RWPE2 (cell line): ENCODE measurements around the gene RAB27A.

Experiments used
- ATAC-seq: fragments of 200-7000 bp; cut with Tn5 transposase; 3 replicates; pipeline ENCODE4 v1.9.1; 2021; ENCODE audit warnings: low read depth
- DNase-seq: peaks from one replicate; pipeline ENCODE4 v3.0.0-alpha.2; 2020; ENCODE audit warnings: low spot score
- H3K27ac ChIP-seq: fragments of 450-650 bp; 2 replicates; pipeline ENCODE4 v1.5.1; 2017; ENCODE audit warnings: mild to moderate bottlenecking; ENCODE audit not compliant: poor library complexity, severe bottlenecking
- H3K27me3 ChIP-seq: fragments of 250-450 bp; sonication (Bioruptor Pico); 2 replicates; pipeline ENCODE4 v1.5.1; 2021; ENCODE audit warnings: mild to moderate bottlenecking, moderate library complexity; ENCODE audit not compliant: insufficient read depth, poor library complexity, severe bottlenecking
- H3K36me3 ChIP-seq: fragments of 250-450 bp; sonication (Bioruptor Pico); 2 replicates; pipeline ENCODE4 v1.5.1; 2020; ENCODE audit warnings: low read depth, mild to moderate bottlenecking, moderate library complexity
- H3K4me1 ChIP-seq: fragments of 250-450 bp; sonication (Bioruptor Pico); 2 replicates; pipeline ENCODE4 v1.5.1; 2021; ENCODE audit warnings: mild to moderate bottlenecking, moderate library complexity; ENCODE audit not compliant: insufficient read depth, poor library complexity, severe bottlenecking
- H3K4me3 ChIP-seq: fragments of 250-450 bp; sonication (Bioruptor Pico); 2 replicates; pipeline ENCODE4 v1.5.1; 2021; ENCODE audit warnings: mild to moderate bottlenecking, moderate library complexity; ENCODE audit not compliant: severe bottlenecking
- H3K9me3 ChIP-seq: fragments of 250-450 bp; sonication (Bioruptor Pico); 2 replicates; pipeline ENCODE4 v1.5.1; 2021; ENCODE audit warnings: mild to moderate bottlenecking, moderate library complexity; ENCODE audit not compliant: severe bottlenecking
- TF ChIP-seq, protein P1 (sequence below): fragments of 450-650 bp; IDR thresholded peaks from one replicate; pipeline ENCODE4 v1.5.1; 2017; ENCODE audit warnings: mild to moderate bottlenecking, moderate library complexity; ENCODE audit not compliant: poor library complexity, severe bottlenecking

Gene RAB27A

DNA sequence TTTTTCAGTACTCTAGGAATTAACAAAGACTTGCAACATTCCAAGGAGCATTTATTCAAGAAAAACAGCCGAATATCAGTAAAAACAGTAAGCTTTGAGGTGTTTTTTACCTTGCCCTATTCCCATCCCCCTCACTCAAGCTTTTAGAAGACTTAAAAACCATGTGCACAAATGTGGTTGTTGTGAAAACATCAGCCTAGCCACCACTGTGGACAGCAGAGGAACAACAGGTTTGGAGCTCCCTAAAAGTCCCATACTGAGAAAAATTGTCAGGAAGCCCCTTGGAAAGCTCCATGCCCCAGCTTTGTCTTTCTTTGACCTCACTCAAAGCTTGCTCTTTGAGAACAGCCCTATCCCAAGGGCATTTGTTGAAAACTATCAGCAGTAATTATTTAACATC is 58.2 kb downstream of the RAB27A start:
- no peak for ATAC-seq
- TF ChIP-seq, protein P1, sequence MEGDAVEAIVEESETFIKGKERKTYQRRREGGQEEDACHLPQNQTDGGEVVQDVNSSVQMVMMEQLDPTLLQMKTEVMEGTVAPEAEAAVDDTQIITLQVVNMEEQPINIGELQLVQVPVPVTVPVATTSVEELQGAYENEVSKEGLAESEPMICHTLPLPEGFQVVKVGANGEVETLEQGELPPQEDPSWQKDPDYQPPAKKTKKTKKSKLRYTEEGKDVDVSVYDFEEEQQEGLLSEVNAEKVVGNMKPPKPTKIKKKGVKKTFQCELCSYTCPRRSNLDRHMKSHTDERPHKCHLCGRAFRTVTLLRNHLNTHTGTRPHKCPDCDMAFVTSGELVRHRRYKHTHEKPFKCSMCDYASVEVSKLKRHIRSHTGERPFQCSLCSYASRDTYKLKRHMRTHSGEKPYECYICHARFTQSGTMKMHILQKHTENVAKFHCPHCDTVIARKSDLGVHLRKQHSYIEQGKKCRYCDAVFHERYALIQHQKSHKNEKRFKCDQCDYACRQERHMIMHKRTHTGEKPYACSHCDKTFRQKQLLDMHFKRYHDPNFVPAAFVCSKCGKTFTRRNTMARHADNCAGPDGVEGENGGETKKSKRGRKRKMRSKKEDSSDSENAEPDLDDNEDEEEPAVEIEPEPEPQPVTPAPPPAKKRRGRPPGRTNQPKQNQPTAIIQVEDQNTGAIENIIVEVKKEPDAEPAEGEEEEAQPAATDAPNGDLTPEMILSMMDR: no peak
- Histone ChIP-seq H3K27ac (no peak overlapping the region), H3K4me3 (no peak overlapping the region), H3K9me3 (no peaks in the 10 kb centered on the region), H3K36me3 (peaks cover 8% of the 10 kb centered on the region), H3K4me1 (peaks cover 6% of the 10 kb centered on the region), H3K27me3 (no peaks in the 10 kb centered on the region)
- no peak for DNase-seq

DNA sequence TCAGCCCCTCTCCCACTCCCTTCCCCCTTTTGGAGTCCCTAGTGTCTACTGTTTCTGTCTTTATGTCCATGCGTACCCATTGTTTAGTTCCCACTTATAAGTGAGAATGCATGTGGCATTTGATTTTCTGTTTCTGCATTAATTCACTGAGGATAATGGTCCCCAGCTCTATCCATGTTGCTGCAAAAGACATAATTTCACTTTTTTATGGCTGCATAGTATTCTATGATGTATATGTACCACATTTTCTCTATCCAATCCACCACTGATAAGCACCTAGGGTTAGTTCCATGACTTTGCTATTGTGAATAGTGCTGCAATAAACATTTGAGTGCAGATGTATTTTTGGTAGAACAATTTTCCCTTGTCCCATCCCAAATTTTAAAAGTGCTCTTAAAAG is 58.7 kb downstream of the RAB27A start:
- ATAC-seq: no peak
- TF ChIP-seq, protein P1: no peak

DNA sequence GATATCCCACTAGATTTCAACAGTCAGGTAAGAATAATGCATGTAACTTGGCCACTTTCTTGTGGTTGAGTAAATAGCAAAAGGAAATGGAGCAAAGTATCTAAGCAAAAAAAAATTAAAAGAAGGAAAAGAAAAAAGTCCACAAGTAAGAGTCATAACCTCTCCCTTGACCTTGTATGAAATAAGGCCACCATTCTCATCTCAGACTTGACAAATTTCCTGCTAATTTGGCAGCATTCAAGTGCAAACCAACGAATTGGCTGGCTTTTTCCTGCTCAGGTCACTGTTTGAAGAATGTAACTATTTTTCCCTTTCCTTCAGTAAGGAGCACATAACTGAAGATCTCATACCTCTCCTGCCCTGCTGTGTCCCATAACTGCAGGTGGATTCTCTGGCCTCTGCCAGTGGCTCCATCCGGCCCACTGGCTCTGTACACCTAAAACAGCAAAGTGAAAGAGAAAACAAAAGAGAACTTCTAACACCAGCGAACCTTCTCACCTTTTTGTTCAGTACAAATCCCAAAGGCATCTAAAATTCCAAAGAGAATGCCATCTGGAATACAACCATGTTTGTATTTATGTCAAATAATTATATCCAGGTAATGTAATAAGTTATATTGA is 59.5 kb downstream of the RAB27A start:
- ATAC-seq: no peak

More for the DNA sequence above, 58.7 kb downstream of the RAB27A start:
- Histone ChIP-seq H3K36me3 (peaks cover 10% of the 10 kb centered on the region), H3K4me1 (peaks cover 6% of the 10 kb centered on the region), H3K27me3 (no peaks in the 10 kb centered on the region), H3K9me3 (no peaks in the 10 kb centered on the region), H3K27ac (no peak overlapping the region), H3K4me3 (no peak overlapping the region)
- DNase-seq: no peak

DNA sequence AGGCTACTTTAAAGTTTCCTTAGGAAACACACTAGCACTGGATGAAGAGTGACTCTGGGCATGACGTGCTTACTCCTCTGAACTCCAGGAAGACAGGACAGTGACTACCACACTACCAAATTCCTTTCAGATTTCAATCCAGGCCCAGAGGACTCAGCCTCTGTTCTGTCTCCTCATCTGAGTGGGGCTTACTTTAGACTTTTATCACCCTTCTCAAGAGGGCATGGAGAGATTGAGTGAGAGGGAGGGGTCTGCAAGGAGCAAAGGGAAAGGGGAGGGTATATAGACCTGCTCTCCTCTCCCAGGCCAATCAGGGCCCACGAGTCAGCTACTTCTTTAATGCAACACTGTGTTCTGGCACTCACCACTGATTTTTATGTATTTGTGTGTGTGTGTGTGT is 63.5 kb downstream of the RAB27A start:
- H3K4me1 ChIP-seq: peaks cover 15% of the 10 kb centered on the region
- TF ChIP-seq, protein P1: no peak

More for the DNA sequence above, 59.5 kb downstream of the RAB27A start:
- TF ChIP-seq, protein P1: no peak
- DNase-seq: no peak
- Histone ChIP-seq H3K36me3 (peaks cover 18% of the 10 kb centered on the region), H3K27ac (no peak overlapping the region), H3K9me3 (no peaks in the 10 kb centered on the region), H3K4me1 (peaks cover 6% of the 10 kb centered on the region), H3K4me3 (no peak overlapping the region), H3K27me3 (no peaks in the 10 kb centered on the region)

DNA sequence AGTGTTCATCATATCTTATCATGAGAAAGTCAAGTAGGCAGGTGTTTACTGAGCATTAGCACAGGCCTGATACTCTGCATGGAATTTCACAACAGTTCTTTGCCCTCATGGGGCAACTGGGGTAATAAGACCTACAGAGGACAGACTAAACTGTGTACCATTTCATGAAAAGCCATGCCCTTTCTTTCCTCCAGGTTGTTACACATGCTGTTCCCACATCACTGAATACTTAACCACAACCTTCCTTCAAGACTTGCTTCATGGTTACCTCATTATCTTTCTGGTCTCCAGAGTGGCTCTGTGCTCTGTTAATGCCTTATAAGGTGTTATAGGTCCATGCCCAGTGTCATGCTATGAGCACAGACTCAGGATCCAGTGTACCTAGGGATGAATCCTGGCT is 64.7 kb downstream of the RAB27A start:
- DNase-seq (no peak), ATAC-seq (no peak)
- Histone ChIP-seq H3K4me1 (peaks cover 16% of the 10 kb centered on the region), H3K36me3 (peaks cover 25% of the 10 kb centered on the region), H3K27me3 (no peaks in the 10 kb centered on the region), H3K27ac (no peak overlapping the region), H3K9me3 (no peaks in the 10 kb centered on the region), H3K4me3 (no peak overlapping the region)
- TF ChIP-seq, protein P1: no peak

More for the DNA sequence above, 63.5 kb downstream of the RAB27A start:
- Histone ChIP-seq H3K36me3 (peaks cover 18% of the 10 kb centered on the region), H3K27me3 (no peaks in the 10 kb centered on the region), H3K27ac (no peak overlapping the region), H3K9me3 (no peaks in the 10 kb centered on the region), H3K4me3 (no peak overlapping the region)
- no peak for DNase-seq
- no peak for ATAC-seq
